Rectal smooth muscle tissue (tissue), 1 donor: ENCODE results near the gene SPATA13.

Source experiments
- H3K27ac ChIP-seq: one replicate; pipeline ENCODE4 v1.7.0; 2013; ENCODE audit warnings: low read depth, low read length, inconsistent platforms
- H3K27me3 ChIP-seq: one replicate; pipeline ENCODE4 v1.7.0; 2013; ENCODE audit warnings: low read length; ENCODE audit not compliant: control insufficient read depth, insufficient read depth
- H3K36me3 ChIP-seq: one replicate; pipeline ENCODE4 v1.7.0; 2013; ENCODE audit warnings: low read length; ENCODE audit not compliant: control insufficient read depth, insufficient read depth
- H3K4me1 ChIP-seq: one replicate; pipeline ENCODE4 v1.7.0; 2013; ENCODE audit warnings: low read length; ENCODE audit not compliant: control insufficient read depth, insufficient read depth
- H3K4me3 ChIP-seq: one replicate; pipeline ENCODE4 v1.7.0; 2013; ENCODE audit warnings: low read length
- H3K9ac ChIP-seq: one replicate; pipeline ENCODE4 v1.7.0; 2013; ENCODE audit warnings: low read length

The SPATA13 gene

GRCh38 chr13:24241336-24241735 is 80.8 kb downstream of the SPATA13 start:
- H3K4me3 ChIP-seq: no peak overlapping the region
- no peaks in the 10 kb centered on the region for H3K4me1 ChIP-seq
- no peak overlapping the region for H3K9ac ChIP-seq
- no peaks in the 10 kb centered on the region for H3K27me3 ChIP-seq
- H3K27ac ChIP-seq: no peak overlapping the region
- H3K36me3 ChIP-seq: no peaks in the 10 kb centered on the region

- no peaks in the 10 kb centered on the region for H3K36me3 ChIP-seq
- H3K9ac ChIP-seq: no peak overlapping the region
- H3K27ac ChIP-seq: no peak overlapping the region
- H3K4me3 ChIP-seq: no peak overlapping the region
- no peaks in the 10 kb centered on the region for H3K4me1 ChIP-seq
- no peaks in the 10 kb centered on the region for H3K27me3 ChIP-seq
Observed at GRCh38 chr13:24242100-24242499, 81.6 kb downstream of the SPATA13 start.

GRCh38 chr13:24243302-24243701 is 82.8 kb downstream of the SPATA13 start:
- Histone ChIP-seq H3K4me1 (no peaks in the 10 kb centered on the region), H3K27ac (no peak overlapping the region), H3K4me3 (no peak overlapping the region), H3K27me3 (no peaks in the 10 kb centered on the region), H3K9ac (no peak overlapping the region), H3K36me3 (no peaks in the 10 kb centered on the region)

GRCh38 chr13:24244802-24245201 is 84.3 kb downstream of the SPATA13 start:
- H3K36me3 ChIP-seq: no peaks in the 10 kb centered on the region
- no peak overlapping the region for H3K4me3 ChIP-seq
- H3K27me3 ChIP-seq: no peaks in the 10 kb centered on the region
- H3K4me1 ChIP-seq: no peaks in the 10 kb centered on the region
- no peak overlapping the region for H3K27ac ChIP-seq
- no peak overlapping the region for H3K9ac ChIP-seq

- peaks cover 6% of the 10 kb centered on the region for H3K36me3 ChIP-seq
- no peak overlapping the region for H3K9ac ChIP-seq
- H3K27ac ChIP-seq: no peak overlapping the region
- no peaks in the 10 kb centered on the region for H3K4me1 ChIP-seq
- H3K4me3 ChIP-seq: no peak overlapping the region
- no peaks in the 10 kb centered on the region for H3K27me3 ChIP-seq
Observed at GRCh38 chr13:24247016-24247415, 86.5 kb downstream of the SPATA13 start.

- no peaks in the 10 kb centered on the region for H3K27me3 ChIP-seq
- no peak overlapping the region for H3K4me3 ChIP-seq
- H3K36me3 ChIP-seq: peaks cover 6% of the 10 kb centered on the region
- no peak overlapping the region for H3K27ac ChIP-seq
- no peak overlapping the region for H3K9ac ChIP-seq
- H3K4me1 ChIP-seq: no peaks in the 10 kb centered on the region
Observed at GRCh38 chr13:24249624-24250023, 89.1 kb downstream of the SPATA13 start.

GRCh38 chr13:24250376-24251057 is 90.0 kb downstream of the SPATA13 start:
- H3K4me1 ChIP-seq: no peaks in the 10 kb centered on the region
- no peak overlapping the region for H3K27ac ChIP-seq
- H3K27me3 ChIP-seq: no peaks in the 10 kb centered on the region
- H3K4me3 ChIP-seq: no peak overlapping the region
- H3K9ac ChIP-seq: no peak overlapping the region
- H3K36me3 ChIP-seq: peaks cover 6% of the 10 kb centered on the region

GRCh38 chr13:24251525-24251924 is 91.0 kb downstream of the SPATA13 start:
- Histone ChIP-seq H3K9ac (no peak overlapping the region), H3K4me3 (no peak overlapping the region), H3K4me1 (no peaks in the 10 kb centered on the region), H3K36me3 (peaks cover 6% of the 10 kb centered on the region), H3K27me3 (no peaks in the 10 kb centered on the region), H3K27ac (no peak overlapping the region)

- Histone ChIP-seq H3K4me1 (no peaks in the 10 kb centered on the region), H3K27me3 (no peaks in the 10 kb centered on the region), H3K4me3 (peak overlapping the region; percentile 2), H3K36me3 (peaks cover 6% of the 10 kb centered on the region), H3K27ac (no peak overlapping the region), H3K9ac (no peak overlapping the region)
Observed at GRCh38 chr13:24252136-24252535, 91.6 kb downstream of the SPATA13 start.

GRCh38 chr13:24253520-24254145 is 93.1 kb downstream of the SPATA13 start:
- Histone ChIP-seq H3K36me3 (peaks cover 6% of the 10 kb centered on the region), H3K4me3 (peak overlapping the region; percentile 25), H3K27ac (no peak overlapping the region), H3K4me1 (no peaks in the 10 kb centered on the region), H3K9ac (no peak overlapping the region), H3K27me3 (no peaks in the 10 kb centered on the region)

GRCh38 chr13:24254146-24254841 is 93.8 kb downstream of the SPATA13 start:
- Histone ChIP-seq H3K27ac (no peak overlapping the region), H3K4me3 (no peak overlapping the region), H3K9ac (no peak overlapping the region), H3K36me3 (peaks cover 6% of the 10 kb centered on the region), H3K4me1 (no peaks in the 10 kb centered on the region), H3K27me3 (no peaks in the 10 kb centered on the region)

- Histone ChIP-seq H3K27ac (no peak overlapping the region), H3K27me3 (no peaks in the 10 kb centered on the region), H3K36me3 (peaks cover 3% of the 10 kb centered on the region), H3K4me3 (no peak overlapping the region), H3K4me1 (no peaks in the 10 kb centered on the region), H3K9ac (no peak overlapping the region)
Observed at GRCh38 chr13:24257497-24257896, 97.0 kb downstream of the SPATA13 start.
